Measurements from ENCODE around the gene SNAP25.

The SNAP25 gene

GRCh38 chr20:10300582-10301446 is 82.2 kb downstream of the SNAP25 start:
- TF ChIP-seq, protein P1, sequence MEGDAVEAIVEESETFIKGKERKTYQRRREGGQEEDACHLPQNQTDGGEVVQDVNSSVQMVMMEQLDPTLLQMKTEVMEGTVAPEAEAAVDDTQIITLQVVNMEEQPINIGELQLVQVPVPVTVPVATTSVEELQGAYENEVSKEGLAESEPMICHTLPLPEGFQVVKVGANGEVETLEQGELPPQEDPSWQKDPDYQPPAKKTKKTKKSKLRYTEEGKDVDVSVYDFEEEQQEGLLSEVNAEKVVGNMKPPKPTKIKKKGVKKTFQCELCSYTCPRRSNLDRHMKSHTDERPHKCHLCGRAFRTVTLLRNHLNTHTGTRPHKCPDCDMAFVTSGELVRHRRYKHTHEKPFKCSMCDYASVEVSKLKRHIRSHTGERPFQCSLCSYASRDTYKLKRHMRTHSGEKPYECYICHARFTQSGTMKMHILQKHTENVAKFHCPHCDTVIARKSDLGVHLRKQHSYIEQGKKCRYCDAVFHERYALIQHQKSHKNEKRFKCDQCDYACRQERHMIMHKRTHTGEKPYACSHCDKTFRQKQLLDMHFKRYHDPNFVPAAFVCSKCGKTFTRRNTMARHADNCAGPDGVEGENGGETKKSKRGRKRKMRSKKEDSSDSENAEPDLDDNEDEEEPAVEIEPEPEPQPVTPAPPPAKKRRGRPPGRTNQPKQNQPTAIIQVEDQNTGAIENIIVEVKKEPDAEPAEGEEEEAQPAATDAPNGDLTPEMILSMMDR (IDR thresholded peaks at IDR 0.05; ENCODE audit: low read depth, low read length, missing control alignments), result no peak
- DNase-seq (ENCODE audit: low read depth), result no peak
- no peak overlapping the region for H3K4me3 ChIP-seq (ENCODE audit: low read depth, low read length)

DNA sequence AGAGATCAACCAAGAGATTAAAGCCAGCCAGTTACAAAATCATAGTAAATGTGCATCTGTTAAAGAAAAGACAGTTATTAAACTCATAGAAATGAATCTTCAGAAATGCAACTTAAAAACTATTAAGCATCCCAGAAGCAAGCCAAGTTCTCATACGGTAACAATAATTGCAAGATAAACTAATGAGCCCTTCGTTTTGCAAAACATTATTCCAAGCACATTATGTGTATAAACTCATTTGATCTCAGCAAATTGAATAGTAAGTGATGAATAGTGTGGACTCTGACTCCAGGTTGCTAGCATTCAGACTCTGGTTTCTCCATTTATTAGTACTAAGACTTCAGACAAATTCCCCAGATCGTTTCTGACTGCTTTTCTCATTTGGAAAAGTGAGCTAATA is 85.2 kb downstream of the SNAP25 start:
- no peak for DNase-seq (ENCODE audit: low read depth)
- TF ChIP-seq, protein P1 (IDR thresholded peaks at IDR 0.05; ENCODE audit: low read depth, low read length, missing control alignments), result no peak
- H3K4me3 ChIP-seq (ENCODE audit: low read depth, low read length), result no peak overlapping the region

DNA sequence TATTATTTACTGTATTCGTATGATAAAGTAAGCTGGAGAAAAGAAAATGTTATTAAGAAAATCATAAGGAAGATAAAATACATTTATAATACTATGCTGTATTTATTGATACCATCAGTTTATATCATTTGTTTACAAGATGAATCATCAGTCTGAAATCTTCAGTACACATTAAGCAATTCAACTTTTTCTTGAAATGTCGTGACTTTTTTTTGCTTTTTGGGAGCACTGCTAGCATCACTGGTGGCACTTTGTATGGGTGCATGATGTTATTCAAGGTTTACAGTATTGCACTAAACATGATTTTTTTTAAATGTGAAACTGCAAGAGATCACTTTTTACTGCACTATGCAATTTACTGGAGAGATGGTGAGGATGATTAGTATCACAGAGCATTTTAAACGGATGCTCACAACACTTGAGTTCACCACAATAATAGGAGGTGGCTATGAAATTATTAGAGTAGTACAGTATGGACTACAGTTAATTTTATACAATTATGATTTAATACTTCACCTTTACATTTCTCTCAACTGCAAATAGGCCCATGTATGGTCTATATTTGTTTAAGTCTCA is 85.9 kb downstream of the SNAP25 start:
- TF ChIP-seq, protein P1 (IDR thresholded peaks at IDR 0.05; ENCODE audit: low read depth, low read length, missing control alignments), result no peak
- DNase-seq (ENCODE audit: low read depth), result no peak
- no peak overlapping the region for H3K4me3 ChIP-seq (ENCODE audit: low read depth, low read length)

- no peak for DNase-seq (ENCODE audit: low read depth)
- no peak overlapping the region for H3K4me3 ChIP-seq (ENCODE audit: low read depth, low read length)
- TF ChIP-seq, protein P1 (IDR thresholded peaks at IDR 0.05; ENCODE audit: low read depth, low read length, missing control alignments), result no peak
Observed at GRCh38 chr20:10306440-10307358, 88.1 kb downstream of the SNAP25 start.

DNA sequence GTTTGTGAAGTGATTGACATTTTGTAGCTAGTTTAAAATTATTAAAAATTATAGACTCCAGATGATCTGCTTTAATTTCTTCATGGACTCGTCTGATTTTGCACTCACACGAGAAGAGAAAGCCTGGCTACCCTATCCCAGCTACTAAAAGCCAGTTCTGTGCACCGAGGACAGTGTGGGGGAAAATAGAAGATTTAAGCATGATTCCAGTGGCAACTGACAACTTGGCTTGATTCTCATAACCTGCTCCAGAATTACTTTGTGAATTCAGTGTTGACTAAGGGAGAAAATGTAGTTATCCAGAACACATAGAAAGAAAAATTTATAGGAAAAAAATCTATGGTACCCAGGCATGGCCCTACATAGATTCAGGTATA is 88.7 kb downstream of the SNAP25 start:
- TF ChIP-seq, protein P1 (IDR thresholded peaks at IDR 0.05; ENCODE audit: low read depth, low read length, missing control alignments), result no peak
- no peak for DNase-seq (ENCODE audit: low read depth)
- H3K4me3 ChIP-seq (ENCODE audit: low read depth, low read length), result no peak overlapping the region

- TF ChIP-seq, protein P1 (IDR thresholded peaks at IDR 0.05; ENCODE audit: low read depth, low read length, missing control alignments), result no peak
- no peak for DNase-seq (ENCODE audit: low read depth)
- H3K4me3 ChIP-seq (ENCODE audit: low read depth, low read length), result no peak overlapping the region
Observed at GRCh38 chr20:10308652-10309051, 90.0 kb downstream of the SNAP25 start.

Measured in GM12864 (cell line).